ENCODE results near the gene WNT7B. TPM values are rescaled to one million over a fixed set of nuclear protein-coding genes. Genes with fewer than 3 reads are reported as not detected.

WNT7B gene
- total and polyA plus RNA-seq, 2 experiments from 2014 or later, result 0.10 TPM; not detected in 1

DNA sequence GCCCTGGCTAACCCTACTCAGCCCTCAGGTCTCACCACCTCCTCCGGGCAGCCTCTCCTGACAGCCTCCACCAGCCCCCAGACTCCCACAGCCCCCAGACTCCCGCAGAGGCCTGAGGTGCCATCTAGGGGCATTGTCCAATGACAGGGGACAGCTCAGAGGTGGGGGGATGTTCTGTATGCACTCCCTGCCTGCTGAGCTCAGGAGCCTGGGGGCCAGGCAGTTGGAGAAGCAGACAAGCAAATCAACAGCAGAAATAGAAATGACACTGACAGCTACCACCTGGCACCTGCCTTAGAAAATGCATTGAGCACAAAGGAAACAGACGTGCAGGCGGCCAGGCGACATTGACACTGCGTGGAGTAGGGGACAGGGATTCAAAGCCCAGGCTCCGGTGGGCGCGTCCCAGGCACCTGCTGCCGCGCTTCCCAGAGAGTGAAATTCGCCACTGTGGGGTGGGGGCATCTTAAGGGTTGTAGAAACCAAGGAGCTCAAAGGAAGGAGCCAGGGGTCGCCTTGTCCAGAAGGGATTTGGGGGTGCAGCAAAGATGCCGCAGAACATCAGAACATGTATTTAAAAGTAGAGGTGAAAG lies 22.5 kb upstream of the WNT7B start:
- Mint-ChIP-seq H3K27me3 (ENCODE audit: insufficient read depth, low read depth, poor library complexity) (peaks cover 6% of the 10 kb centered on the region), H3K9me3 (no peaks in the 10 kb centered on the region), H3K27ac (no peak overlapping the region), H3K36me3 (ENCODE audit: low read depth) (no peaks in the 10 kb centered on the region; the same call in 2 of the 3 replicates), H3K4me1 (peaks cover 3% of the 10 kb centered on the region; the same call in 2 of the 3 replicates), H3K4me3 (no peak overlapping the region)
- no peaks in the 10 kb centered on the region for H3K9me2 ChIP-seq (ENCODE audit: insufficient read depth)
- H2AFZ ChIP-seq, result no peak overlapping the region
- no peaks in the 10 kb centered on the region for H3K4me1 ChIP-seq (ENCODE audit: insufficient read depth)
- H3K27ac ChIP-seq (ENCODE audit: low read depth), result no peak overlapping the region
- no peaks in the 10 kb centered on the region for H3K79me2 ChIP-seq (replicated peaks; ENCODE audit: insufficient read depth)
- DNase-seq (ENCODE audit: low spot score) (no peak), ATAC-seq (no peak)
- no peak overlapping the region for H3K4me3 ChIP-seq
- no peaks in the 10 kb centered on the region for H3F3A ChIP-seq (replicated peaks; ENCODE audit: low read depth)
- no peak overlapping the region for H3K4me2 ChIP-seq
- no peaks in the 10 kb centered on the region for H3K27me3 ChIP-seq (ENCODE audit: insufficient read depth)
- TF ChIP-seq EZH2phosphoT487 (IDR thresholded peaks at IDR 0.05; ENCODE audit: unreplicated experiment), result no peak
- H4K20me1 ChIP-seq (replicated peaks; ENCODE audit: insufficient read depth), result no peaks in the 10 kb centered on the region
- H3K36me3 ChIP-seq (ENCODE audit: insufficient read depth), result no peaks in the 10 kb centered on the region

DNA sequence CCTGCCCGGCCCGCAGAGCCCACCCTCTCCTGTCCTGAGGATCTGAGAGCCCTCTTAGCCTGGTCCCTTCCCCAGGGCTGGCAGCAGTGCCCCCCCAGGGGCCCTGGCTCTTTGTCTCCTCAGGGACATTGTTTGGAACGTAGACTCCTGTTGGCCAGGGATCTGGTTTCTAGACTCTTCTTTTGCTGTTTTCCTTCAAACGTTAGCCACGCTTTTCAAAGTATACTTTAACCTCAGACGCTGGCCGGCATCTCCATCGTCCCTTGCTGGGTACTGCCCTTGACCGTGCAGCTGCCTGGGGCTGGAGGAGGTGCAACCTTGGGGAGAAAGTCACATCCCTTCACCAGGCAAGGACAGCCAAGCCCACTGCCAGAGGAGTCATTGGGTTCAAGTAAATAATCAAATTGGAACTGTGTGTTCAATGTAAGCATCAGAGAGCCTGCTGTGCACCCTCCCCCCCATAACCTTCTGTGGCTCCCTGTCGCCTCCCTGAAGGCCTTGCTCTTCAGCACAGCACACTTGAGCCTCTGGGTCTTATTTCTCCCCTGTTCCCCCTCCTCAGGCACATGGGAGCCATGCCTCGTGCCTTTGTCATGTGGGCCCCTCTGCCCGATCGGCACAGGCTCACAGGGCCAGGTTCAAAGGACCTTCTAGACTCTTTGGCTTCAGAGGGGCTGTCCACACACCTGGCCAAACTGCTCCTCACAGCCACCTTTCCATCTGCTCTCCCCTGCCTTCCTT lies 21.8 kb upstream of the WNT7B start:
- peaks cover 2% of the 10 kb centered on the region; the same call in 1 of the 3 replicates for H3K4me1 Mint-ChIP-seq
- Histone ChIP-seq H3K9me2 (ENCODE audit: insufficient read depth) (no peaks in the 10 kb centered on the region), H3K79me2 (replicated peaks; ENCODE audit: insufficient read depth) (no peaks in the 10 kb centered on the region), H3K36me3 (ENCODE audit: insufficient read depth) (no peaks in the 10 kb centered on the region), H3K4me1 (ENCODE audit: insufficient read depth) (no peaks in the 10 kb centered on the region), H4K20me1 (replicated peaks; ENCODE audit: insufficient read depth) (no peaks in the 10 kb centered on the region), H3K27me3 (ENCODE audit: insufficient read depth) (no peaks in the 10 kb centered on the region), H2AFZ (no peak overlapping the region), H3K4me2 (no peak overlapping the region), H3F3A (replicated peaks; ENCODE audit: low read depth) (no peaks in the 10 kb centered on the region), H3K4me3 (no peak overlapping the region), H3K27ac (ENCODE audit: low read depth) (no peak overlapping the region)
- no peak for DNase-seq (ENCODE audit: low spot score)
- no peaks in the 10 kb centered on the region; the same call in 2 of the 3 replicates for H3K36me3 Mint-ChIP-seq (ENCODE audit: low read depth)
- H3K27me3 Mint-ChIP-seq (ENCODE audit: insufficient read depth, low read depth, poor library complexity), result peaks cover 6% of the 10 kb centered on the region
- no peaks in the 10 kb centered on the region for H3K9me3 Mint-ChIP-seq
- ATAC-seq, result no peak
- no peak overlapping the region for H3K27ac Mint-ChIP-seq
- no peak overlapping the region for H3K4me3 Mint-ChIP-seq
- TF ChIP-seq EZH2 (IDR thresholded peaks at IDR 0.05; ENCODE audit: low read depth, unreplicated experiment) (no peak), NANOG (IDR thresholded peaks at IDR 0.05; ENCODE audit: borderline replicate concordance) (no peak), CTCF (conservative IDR thresholded peaks at IDR 0.05; ENCODE audit: low read depth in 2 of 2) (no peak), ZNF114 (CRISPR knock-in tag; IDR thresholded peaks at IDR 0.05) (no peak), STAT1 (IDR thresholded peaks at IDR 0.05; ENCODE audit: unreplicated experiment) (no peak), REST (IDR thresholded peaks at IDR 0.05; ENCODE audit: unreplicated experiment) (no peak), POLR2AphosphoS5 (IDR thresholded peaks at IDR 0.05; ENCODE audit: low read depth) (no peak), ZNF331 (CRISPR knock-in tag; IDR thresholded peaks at IDR 0.05; ENCODE audit: low read depth) (no peak), EZH2phosphoT487 (IDR thresholded peaks at IDR 0.05; ENCODE audit: unreplicated experiment) (no peak)

Measured in GM23338 (cell line).